SW480 (cell line): Measurements from ENCODE around the gene ITGBL1.

Source experiments
- DNase-seq: peaks from one replicate; pipeline ENCODE4 v3.0.0-alpha.2; 2016; ENCODE audit warnings: low spot score

ITGBL1 gene

DNA sequence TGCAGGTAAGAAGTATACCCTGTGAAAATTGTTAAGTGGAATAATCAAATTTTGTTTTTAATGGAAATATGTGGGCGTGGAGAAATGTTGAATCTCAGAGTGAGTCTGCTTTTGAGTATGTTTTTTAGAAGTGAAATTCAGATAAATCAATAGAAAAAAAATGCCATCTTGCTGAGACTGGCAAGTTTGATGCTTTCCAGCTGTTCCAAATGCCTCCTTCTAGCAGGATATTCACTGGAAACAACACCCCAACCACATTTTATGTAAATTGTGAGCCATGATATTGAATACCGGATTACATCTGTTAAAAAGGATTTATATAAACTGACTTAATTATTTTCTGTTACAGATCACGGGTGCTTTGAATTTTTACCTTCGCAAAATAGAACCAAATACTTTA, 115.4 kb downstream of the ITGBL1 start:
- no peak for DNase-seq

GRCh38 chr13:101569807-101570206, 117.3 kb downstream of the ITGBL1 start:
- no peak for DNase-seq

DNA sequence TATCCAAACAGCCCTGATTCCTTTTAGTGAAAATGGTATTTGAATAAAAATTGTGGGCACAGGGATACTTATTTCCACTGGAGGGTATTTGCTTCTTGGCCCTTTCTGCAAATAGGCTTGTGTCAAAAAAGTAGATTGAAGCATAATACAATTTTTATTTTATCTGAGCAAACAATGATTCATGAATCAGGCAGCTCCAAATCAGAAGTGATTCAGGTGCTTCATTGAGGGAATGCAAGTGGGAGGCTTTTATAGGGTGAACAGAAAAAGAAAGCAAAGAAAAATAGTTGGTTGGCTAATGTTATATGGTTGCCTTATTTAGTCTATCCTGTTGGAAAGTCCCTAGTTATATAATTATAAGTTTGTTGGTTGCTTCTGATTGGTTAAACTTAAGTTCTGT, 117.9 kb downstream of the ITGBL1 start:
- no peak for DNase-seq

- no peak for DNase-seq
These were observed 120.0 kb downstream of the ITGBL1 start for GRCh38 chr13:101572456-101572855.

GRCh38 chr13:101575581-101575980, 123.1 kb downstream of the ITGBL1 start:
- DNase-seq = no peak

GRCh38 chr13:101576455-101576854, 124.0 kb downstream of the ITGBL1 start:
- DNase-seq = peak; percentile 70

DNA sequence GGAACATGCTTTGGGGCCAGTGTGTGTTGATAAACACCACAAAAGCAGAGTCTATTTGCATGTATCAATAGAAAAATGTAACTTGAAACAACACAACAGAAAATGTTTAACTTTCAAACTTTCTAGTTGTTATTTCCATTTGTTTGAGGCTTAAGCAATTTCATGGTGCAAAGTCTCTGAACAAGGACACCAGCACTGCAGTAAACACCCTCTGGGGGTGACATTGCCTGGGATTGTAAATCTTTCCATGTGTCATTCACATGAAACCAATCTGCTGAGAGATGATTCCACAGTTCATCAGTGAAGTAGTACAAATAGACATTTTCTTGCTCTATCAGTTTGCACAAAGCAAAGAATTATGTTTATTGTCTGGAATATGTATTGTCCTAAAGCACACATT, 124.5 kb downstream of the ITGBL1 start:
- DNase-seq = peak; percentile 16

DNA sequence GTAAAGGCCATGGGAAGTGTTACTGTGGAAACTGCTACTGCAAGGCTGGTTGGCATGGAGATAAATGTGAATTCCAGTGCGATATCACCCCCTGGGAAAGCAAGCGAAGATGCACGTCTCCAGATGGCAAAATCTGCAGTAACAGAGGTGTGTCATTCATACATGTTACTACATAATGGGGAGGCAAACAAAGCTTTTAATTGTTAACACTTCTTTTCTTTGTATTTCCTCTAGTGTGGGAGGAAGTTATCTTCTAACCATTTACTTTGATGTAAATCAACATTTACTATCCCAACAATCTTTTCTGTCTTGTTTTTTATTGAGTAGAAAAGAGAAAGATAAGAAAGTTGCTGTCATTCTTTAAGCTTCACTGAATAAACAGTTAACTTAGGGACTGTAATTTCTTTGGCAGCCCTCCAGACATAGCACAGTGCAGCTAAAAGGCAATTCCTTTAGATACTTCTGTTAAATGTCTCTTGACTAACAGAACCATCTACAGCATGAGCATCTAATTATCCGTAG, 126.9 kb downstream of the ITGBL1 start:
- peak; percentile 30 for DNase-seq

GRCh38 chr13:101584331-101584730, 131.9 kb downstream of the ITGBL1 start:
- DNase-seq = no peak

DNA sequence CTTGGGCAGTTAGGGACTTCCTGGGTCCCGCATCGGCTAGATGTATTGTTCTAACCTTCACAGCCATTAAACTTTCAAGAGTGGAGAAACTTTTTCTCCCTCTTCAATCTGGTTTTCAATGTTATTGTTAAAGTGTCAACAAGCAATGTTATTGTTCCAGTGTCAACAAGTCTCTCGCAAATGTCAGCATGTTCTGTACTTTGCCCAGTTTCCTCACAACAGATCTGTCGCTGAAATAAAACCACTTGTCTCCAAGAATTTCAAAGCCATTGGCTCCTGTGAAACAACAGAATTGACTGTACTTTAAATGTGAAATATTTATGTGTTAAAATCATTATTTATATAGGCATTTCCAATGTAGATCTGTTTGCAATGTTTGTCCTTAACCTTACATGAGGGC, 138.0 kb downstream of the ITGBL1 start:
- no peak for DNase-seq

DNA sequence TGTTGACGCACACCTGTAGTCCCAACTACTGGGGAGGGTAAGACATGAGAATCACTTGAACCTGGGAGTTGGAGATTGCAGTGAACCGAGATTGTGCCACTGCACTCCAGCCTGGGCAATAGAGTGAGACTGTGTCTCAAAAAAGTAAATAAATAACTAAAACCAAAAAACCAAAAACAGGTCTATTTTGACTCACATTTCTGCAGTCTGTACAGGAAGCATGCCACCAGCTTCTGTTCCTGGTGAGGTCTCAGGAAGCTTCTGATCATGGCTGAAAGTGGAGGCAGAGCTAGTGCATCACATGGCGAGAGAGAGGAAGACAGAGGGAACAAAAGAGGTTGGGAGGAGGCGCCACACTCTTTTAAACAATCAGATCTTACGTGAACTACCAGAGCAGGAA, 142.5 kb downstream of the ITGBL1 start:
- DNase-seq = no peak

GRCh38 chr13:101596803-101597202, 144.3 kb downstream of the ITGBL1 start:
- no peak for DNase-seq

DNA sequence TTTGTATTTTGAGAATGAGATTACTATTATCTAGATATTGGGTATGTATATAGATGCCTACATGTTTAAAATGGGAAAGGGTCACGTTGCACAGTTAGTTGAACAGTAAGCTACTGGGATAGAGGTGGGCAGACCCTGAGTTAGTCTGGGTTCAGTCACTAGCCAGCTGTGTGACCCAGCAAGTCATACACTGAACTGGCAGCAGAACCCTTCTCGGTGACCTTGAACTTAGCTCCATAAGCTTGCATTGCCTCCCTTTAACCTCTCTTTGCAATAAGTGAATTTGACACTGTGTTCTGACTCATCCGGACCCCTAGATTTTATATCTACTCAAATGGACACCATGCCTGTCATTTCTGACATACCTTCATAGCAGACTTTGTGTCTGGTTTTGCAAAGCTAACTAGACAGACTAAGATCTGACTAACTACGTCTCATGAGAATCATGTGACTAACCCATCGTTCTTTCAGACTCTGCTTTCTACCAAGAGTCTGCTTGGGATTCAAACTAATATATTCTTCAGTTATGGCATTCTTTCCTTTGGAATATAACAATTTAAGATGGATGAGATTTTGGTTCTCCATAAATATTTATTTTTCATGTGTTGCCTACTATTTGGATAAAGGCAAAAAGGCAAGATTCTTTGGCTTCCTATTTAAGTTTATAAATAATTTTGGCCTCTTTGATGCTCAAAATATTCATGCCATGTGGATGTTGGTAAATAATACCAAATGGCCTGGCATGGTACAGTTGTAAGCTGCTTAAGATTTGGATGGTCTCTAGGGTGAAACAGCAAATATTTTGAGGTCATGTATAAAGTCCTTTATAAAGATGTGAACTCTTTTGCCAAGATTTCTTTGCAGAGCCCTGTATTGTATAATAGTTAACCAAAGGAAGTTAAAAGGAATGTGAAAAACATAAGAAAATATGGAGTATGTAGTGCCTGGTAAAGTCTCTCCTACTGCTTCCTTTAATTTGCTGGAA, 159.3 kb downstream of the ITGBL1 start:
- DNase-seq = no peak

DNA sequence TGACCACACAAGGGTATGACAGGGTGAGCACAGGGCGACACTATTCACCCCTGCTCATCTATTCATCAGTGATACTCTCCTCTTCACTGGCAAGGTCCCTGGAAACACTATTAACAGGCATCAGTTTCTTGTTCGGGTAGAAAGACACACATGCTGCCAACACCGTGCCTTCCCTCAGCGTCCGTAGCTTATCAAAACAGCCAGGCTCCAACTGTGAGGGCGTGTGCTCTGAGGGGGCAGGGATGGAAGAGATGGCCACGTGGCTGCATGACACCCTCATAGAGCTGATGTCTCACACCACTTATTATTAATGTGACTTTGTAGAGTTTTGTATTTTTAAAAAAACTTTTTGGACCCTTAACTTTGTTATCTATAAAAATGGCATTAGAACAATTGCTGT, 160.3 kb downstream of the ITGBL1 start:
- DNase-seq = no peak

GRCh38 chr13:101614491-101614890, 162.0 kb downstream of the ITGBL1 start:
- DNase-seq = no peak

DNA sequence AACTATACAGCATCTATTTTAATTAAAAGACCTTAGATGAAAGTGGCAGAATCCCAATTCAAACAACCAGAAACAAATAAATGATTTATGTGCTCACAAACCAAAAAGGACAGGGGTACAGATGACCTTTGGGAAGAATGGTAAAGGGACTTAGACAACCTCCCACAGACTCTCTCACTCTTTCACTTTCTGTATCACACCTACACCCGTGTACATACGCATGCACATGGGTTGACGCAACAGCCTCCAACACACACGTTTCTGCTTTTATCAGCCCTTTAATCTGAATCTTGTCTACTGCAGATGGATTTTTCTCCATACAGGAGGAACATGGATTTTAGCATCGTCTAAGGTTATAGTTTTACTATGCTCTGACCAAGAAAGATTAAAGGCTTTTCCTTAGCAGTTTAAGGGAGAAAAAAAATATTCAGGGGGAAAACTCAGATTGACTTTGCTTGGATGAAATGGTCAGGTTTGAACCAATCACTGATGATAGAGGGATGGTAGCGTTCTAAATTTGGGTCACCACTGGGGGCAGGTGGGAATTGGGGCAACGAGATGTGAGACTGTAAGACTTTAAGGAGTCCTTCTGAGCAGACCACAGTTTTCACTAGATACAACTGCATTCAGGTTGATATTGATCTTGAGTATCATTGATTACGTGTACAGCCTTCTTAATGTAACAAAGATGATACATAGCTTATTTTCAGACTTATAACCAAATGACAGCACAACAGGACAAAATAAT, 166.1 kb downstream of the ITGBL1 start:
- DNase-seq = no peak

- no peak for DNase-seq
These were observed 168.6 kb downstream of the ITGBL1 start for GRCh38 chr13:101621099-101621498.

DNA sequence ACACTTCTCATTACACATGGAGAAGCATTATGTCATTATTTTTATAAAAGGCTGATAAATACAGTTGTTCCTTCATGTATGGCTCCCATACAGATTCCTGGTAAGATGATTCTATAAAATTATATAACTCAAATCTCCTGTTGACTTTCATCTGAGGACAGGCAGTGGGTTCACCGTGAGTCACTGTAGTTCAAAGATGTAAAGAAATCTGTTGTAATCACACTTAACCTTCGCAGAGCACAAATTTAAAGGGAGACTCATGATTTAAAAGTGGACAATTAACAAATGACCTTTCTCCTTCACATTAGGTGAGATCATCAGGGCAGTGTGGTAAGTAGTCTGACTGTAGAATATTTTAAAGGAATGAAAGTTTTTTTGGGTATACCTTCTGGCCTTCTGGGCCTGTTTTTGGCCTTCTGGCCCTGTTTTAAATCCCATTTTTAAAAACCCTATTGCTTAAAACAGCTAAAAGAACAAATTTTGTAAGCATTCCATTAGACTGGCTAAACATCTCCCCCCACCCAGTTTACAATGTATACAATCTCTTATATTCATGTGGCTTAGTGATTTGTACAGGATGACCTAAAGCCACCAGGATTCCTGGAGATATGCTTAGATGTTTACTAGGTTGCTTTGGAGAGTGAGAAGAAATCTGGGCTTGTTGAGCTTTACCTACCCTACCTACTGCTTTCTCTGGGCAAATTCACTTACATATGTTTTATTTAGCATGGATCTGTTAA, 171.2 kb downstream of the ITGBL1 start:
- DNase-seq = peak; percentile 77

GRCh38 chr13:101624210-101624922, 171.9 kb downstream of the ITGBL1 start:
- no peak for DNase-seq

DNA sequence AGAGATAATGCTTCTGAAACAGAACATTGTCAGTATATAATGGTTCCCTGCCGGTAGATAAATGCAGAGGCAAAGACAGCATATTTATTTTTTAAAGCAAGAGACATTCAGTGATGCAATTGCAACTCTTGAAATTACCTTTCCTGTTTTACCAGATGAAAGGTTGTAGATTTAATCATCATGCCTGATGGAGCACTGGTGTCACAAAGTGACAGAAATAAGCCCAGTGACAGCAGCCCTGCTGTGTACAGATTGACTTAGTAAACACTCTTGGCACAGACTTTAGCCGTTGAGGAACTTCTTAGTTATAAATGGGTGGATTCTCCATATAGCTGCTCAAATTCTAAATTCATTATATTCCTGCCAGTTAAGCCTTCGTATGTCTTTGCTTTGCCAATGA, 172.5 kb downstream of the ITGBL1 start:
- no peak for DNase-seq

- DNase-seq = no peak
These were observed 174.6 kb downstream of the ITGBL1 start for GRCh38 chr13:101626925-101627555.
